Stimulated activated CD8-positive, alpha-beta memory T cell treated with anti-CD3 and anti-CD28 coated beads, Interleukin-12 subunit alpha, Interleukin-12 subunit beta, amount 100 ng/mL, for 24 hours (primary cell): ENCODE measurements around the gene TARBP1.
"Not testable (repeated sequence)": the region's sequence is repeated elsewhere in the genome, so short reads cannot be mapped to it uniquely, and the experiment has no call there.

Experiments
- DNase-seq: peaks from one replicate; pipeline ENCODE4 v3.0.0-alpha.2; 2020; ENCODE audit errors: extremely low read depth

Gene TARBP1

GRCh38 chr1:234395297-234395696 is 83.7 kb downstream of the TARBP1 start:
- DNase-seq, result no peak

GRCh38 chr1:234393190-234393589 is 85.8 kb downstream of the TARBP1 start:
- DNase-seq, result no peak

- DNase-seq, result no peak
Observed at GRCh38 chr1:234388094-234388493, 90.9 kb downstream of the TARBP1 start.

- no peak for DNase-seq
Observed at GRCh38 chr1:234386122-234386521, 92.9 kb downstream of the TARBP1 start.

GRCh38 chr1:234381699-234382555 is 97.1 kb downstream of the TARBP1 start:
- no peak for DNase-seq

GRCh38 chr1:234379591-234380109 is 99.3 kb downstream of the TARBP1 start:
- DNase-seq, result not testable (repeated sequence)

- DNase-seq, result no peak
Observed at GRCh38 chr1:234375672-234376071, 103.3 kb downstream of the TARBP1 start.

- no peak for DNase-seq
Observed at GRCh38 chr1:234373959-234374254, 105.1 kb downstream of the TARBP1 start.

GRCh38 chr1:234373064-234373958 is 105.7 kb downstream of the TARBP1 start, which contains the start of gene COA6:
TSS of gene COA6 (plus strand) at chr1:234373456. CDS start at chr1:234373467, 11 bp downstream.
- DNase-seq, result peak; percentile 81

- DNase-seq, result no peak
Observed at GRCh38 chr1:234372011-234372757, 106.8 kb downstream of the TARBP1 start.

GRCh38 chr1:234371414-234371813 is 107.6 kb downstream of the TARBP1 start:
- no peak for DNase-seq

- DNase-seq, result no peak
Observed at GRCh38 chr1:234369784-234370183, 109.2 kb downstream of the TARBP1 start.

GRCh38 chr1:234369033-234369430 is 109.9 kb downstream of the TARBP1 start:
- no peak for DNase-seq

- no peak for DNase-seq
Observed at GRCh38 chr1:234368320-234369032, 110.5 kb downstream of the TARBP1 start.

- DNase-seq, result no peak
Observed at GRCh38 chr1:234362558-234362957, 116.4 kb downstream of the TARBP1 start.

- DNase-seq, result no peak
Observed at GRCh38 chr1:234361102-234361603, 117.8 kb downstream of the TARBP1 start.

GRCh38 chr1:234357831-234358230 is 121.1 kb downstream of the TARBP1 start:
- no peak for DNase-seq

- not testable (repeated sequence) for DNase-seq
Observed at GRCh38 chr1:234356615-234357269, 122.2 kb downstream of the TARBP1 start.

- DNase-seq, result no peak
Observed at GRCh38 chr1:234355782-234356510, 123.0 kb downstream of the TARBP1 start.

GRCh38 chr1:234348964-234349363 is 130.0 kb downstream of the TARBP1 start:
- no peak for DNase-seq
